Astrocyte of the cerebellum (primary cell): ENCODE data around the gene INPP4B.

Experiments used
- DNase-seq: peaks from one replicate; pipeline ENCODE4 v3.0.0-alpha.2; 2011; ENCODE audit warnings: low read depth
- H3K4me3 ChIP-seq: 2 replicates; pipeline ENCODE4 v1.5.1; 2011; ENCODE audit warnings: mild to moderate bottlenecking, low read depth, low read length, moderate library complexity
- in situ Hi-C: cut with HindIII; loops from 2 replicates; pipeline ENCODE4 v1.10.0; 2017; ENCODE audit warnings: low sequenced_read_pairs
- TF ChIP-seq, protein P1 (sequence below): IDR thresholded peaks from 2 replicates; pipeline ENCODE4 v1.5.1; 2012; ENCODE audit warnings: low read length, low read depth, moderate library complexity, mild to moderate bottlenecking; ENCODE audit errors: missing control alignments

INPP4B gene

GRCh38 chr4:142579443-142579842, 266.7 kb downstream of the INPP4B start:
- no peak for DNase-seq
- TF ChIP-seq, protein P1, sequence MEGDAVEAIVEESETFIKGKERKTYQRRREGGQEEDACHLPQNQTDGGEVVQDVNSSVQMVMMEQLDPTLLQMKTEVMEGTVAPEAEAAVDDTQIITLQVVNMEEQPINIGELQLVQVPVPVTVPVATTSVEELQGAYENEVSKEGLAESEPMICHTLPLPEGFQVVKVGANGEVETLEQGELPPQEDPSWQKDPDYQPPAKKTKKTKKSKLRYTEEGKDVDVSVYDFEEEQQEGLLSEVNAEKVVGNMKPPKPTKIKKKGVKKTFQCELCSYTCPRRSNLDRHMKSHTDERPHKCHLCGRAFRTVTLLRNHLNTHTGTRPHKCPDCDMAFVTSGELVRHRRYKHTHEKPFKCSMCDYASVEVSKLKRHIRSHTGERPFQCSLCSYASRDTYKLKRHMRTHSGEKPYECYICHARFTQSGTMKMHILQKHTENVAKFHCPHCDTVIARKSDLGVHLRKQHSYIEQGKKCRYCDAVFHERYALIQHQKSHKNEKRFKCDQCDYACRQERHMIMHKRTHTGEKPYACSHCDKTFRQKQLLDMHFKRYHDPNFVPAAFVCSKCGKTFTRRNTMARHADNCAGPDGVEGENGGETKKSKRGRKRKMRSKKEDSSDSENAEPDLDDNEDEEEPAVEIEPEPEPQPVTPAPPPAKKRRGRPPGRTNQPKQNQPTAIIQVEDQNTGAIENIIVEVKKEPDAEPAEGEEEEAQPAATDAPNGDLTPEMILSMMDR, result no peak
- H3K4me3 ChIP-seq, result no peak overlapping the region
- in situ Hi-C loops, result no loop called here

DNA sequence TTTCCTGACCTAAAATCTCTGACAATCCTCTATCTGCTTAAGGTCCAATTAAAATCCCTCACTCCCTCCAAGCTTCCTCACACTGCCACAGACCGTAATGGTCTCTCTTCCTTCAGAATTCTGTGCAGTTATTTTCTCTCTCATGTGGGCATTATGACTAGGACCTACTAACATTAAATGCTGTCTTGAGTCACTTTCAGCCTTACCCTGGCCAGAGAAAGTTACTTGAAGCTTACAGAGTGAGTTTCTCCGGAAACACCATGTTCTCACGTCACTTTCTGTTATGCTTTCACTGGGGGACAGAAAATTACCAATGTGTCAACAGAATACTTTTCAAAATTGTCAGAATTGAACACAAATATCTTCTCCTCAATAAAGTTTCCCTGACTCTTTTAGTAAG, 271.8 kb downstream of the INPP4B start:
- in situ Hi-C loops, result no loop called here

DNA sequence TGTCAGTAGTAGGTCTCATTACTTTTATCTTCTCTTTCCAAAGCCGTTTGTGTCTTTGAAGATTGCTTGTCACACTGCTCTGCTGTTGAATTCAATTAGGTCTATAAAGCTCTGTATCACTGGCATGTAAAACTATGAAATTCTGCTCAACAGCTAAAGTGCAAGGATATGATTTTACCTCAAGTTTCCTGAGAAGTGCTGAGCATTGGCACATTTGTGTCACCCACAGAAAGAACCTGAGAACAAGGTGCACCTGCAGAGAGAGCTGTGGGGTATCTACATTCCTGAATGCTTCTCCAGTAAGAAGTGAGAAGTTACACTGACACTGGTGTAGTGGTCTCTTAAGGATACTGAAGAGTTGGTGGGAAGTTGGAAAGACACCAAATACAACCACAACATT, 274.0 kb downstream of the INPP4B start:
- no peak overlapping the region for H3K4me3 ChIP-seq
- in situ Hi-C loops, result no loop called here
- no peak for DNase-seq
- TF ChIP-seq, protein P1, result no peak

More for the DNA sequence above, 271.8 kb downstream of the INPP4B start:
- DNase-seq, result no peak
- H3K4me3 ChIP-seq, result no peak overlapping the region
- TF ChIP-seq, protein P1, result no peak

GRCh38 chr4:142567620-142568451, 278.3 kb downstream of the INPP4B start:
- no peak for DNase-seq
- no peak overlapping the region for H3K4me3 ChIP-seq
- in situ Hi-C loops, result no loop called here

DNA sequence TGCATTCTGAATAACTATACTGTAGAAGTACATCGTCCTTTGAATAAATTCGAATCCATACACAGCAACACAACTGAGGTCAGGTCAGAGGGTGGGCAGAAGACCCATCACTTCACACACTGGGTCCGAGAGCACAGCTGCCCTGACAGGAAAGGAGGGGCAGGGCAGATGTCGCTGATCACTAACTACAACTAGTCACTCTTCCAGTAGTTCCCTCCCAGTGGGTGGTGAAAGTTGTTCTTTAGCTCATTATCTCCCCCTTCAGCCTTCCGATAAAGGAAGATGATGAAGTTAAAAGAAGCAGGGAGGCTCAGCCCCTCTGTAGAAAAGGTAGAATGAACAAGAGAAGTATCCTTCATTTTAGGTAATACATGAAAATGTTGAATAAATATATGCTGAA, 278.9 kb downstream of the INPP4B start:
- DNase-seq, result no peak

More at GRCh38 chr4:142567620-142568451, 278.3 kb downstream of the INPP4B start:
- TF ChIP-seq, protein P1, result no peak

GRCh38 chr4:142566777-142567176, 279.3 kb downstream of the INPP4B start:
- DNase-seq, result no peak
- H3K4me3 ChIP-seq, result no peak overlapping the region
- in situ Hi-C loops, result no loop called here
- TF ChIP-seq, protein P1, result no peak

More for the DNA sequence above, 278.9 kb downstream of the INPP4B start:
- TF ChIP-seq, protein P1, result no peak
- no peak overlapping the region for H3K4me3 ChIP-seq
- in situ Hi-C loops, result no loop called here
